HG03565 (cell line): ENCODE measurements around the gene OR6T1.

ENCODE experiments used
- ATAC-seq: cut with Tn5 transposase; IDR thresholded peaks from one replicate; pipeline ENCODE4 v1.9.1; 2021; ENCODE audit warnings: mild to moderate bottlenecking, moderate library complexity; ENCODE audit not compliant: unreplicated experiment

Gene OR6T1, protein sequence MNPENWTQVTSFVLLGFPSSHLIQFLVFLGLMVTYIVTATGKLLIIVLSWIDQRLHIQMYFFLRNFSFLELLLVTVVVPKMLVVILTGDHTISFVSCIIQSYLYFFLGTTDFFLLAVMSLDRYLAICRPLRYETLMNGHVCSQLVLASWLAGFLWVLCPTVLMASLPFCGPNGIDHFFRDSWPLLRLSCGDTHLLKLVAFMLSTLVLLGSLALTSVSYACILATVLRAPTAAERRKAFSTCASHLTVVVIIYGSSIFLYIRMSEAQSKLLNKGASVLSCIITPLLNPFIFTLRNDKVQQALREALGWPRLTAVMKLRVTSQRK

GRCh38 chr11:123943738-123944137, at the start of gene OR6T1:
OR6T1 (minus strand) TSS chr11:123943838; CDS start chr11:123943838, 0 bp downstream.
- ATAC-seq = no peak

DNA sequence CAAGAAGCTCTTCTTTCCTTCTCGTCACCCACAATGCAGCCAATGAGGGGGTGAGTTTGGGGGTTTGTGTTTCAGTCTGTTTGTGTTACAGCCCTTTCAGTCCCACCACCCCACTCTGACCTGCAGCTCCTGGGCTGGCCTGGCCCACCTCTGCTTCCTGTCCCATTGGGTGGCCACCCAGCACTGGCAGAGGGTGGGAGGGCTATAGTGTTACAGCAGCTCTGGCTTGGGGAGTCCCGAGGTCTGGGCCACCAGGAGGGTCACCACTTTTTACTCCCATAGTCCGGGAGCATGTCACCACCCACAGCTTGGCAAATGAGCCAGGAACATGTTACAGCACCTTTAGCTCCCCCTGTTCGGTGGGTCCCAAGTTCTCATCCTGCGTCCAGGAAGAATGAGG, 35.7 kb upstream of the OR6T1 start:
- no peak for ATAC-seq

GRCh38 chr11:123977731-123978347, 34.2 kb upstream of the OR6T1 start, which contains the start of gene OR10S1:
OR10S1 (minus strand) TSS chr11:123977781; CDS start chr11:123977664, 117 bp downstream.
- no peak for ATAC-seq

DNA sequence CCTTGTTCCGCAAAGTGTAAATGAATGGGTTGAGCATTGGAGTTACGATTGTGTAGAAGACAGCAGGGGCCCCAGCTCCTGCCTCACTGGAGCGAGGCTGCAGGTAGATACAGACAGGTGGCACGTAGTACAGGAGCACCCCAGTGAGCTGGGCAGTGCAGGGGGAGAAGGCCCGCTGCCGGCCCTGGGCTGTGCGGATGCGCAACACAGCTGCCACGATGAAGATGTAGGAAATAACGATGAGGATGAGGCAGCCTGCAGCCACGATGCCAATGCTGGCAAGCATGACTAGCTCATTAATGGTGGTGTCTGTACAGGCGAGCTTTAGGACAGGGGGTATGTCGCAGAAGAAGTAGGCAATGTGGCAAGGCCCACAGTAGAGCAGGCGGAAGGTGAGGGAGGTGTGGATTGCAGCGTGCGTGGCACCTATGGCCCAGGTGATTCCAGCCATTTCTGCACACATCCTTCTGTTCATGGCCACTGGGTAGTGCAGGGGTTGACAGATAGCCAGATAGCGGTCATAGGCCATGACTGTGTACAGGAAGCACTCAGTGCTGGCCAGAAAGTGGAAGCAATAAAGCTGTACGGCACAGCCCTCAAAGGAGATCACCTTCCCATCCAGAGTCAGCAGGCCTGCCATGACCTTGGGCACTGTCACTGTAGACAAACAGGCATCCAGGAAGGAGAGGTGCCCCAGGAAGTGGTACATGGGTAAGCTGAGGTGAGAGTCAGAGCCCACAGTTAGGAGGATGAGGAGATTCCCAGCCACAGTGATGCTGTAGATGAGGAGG, 33.3 kb upstream of the OR6T1 start:
- no peak for ATAC-seq

- no peak for ATAC-seq
Measured at GRCh38 chr11:123973816-123974215, 30.2 kb upstream of the OR6T1 start.

DNA sequence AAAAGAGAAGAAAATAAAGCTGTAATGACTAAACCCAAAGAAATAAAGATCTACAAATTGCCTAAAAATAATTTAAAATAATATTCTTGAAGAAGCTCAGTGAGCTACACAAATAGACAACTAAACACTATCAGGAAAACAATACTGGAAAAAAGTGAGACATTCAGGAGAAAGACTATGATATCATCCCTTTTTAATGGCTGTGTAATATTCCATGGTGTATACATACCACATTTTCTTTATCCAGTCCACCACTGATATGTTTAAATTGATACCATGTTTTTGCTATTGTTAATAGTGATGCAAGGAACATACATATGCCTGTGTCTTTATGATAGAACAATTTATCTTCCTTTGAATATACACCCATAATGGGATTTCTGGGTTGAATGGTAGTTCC, 13.1 kb upstream of the OR6T1 start:
- no peak for ATAC-seq

DNA sequence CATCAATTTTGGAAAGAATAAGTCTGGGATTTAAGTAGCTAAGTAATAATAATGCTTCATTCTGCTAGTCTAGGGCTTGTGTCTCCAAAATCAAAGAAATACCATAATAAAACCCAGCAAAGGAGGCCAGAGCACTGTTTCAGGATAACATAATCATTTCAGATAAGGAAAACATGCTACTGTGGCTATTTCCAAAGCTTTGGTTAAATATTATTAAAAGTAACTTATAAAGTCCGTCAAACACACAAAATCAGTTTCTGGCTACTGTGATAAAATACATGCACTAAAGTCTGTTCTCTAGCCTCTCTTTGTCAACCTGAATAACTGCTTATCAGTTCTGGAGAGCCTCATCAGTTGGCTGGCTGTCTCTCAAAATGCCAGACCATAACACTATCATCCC, 1.5 kb upstream of the OR6T1 start:
- ATAC-seq = no peak

DNA sequence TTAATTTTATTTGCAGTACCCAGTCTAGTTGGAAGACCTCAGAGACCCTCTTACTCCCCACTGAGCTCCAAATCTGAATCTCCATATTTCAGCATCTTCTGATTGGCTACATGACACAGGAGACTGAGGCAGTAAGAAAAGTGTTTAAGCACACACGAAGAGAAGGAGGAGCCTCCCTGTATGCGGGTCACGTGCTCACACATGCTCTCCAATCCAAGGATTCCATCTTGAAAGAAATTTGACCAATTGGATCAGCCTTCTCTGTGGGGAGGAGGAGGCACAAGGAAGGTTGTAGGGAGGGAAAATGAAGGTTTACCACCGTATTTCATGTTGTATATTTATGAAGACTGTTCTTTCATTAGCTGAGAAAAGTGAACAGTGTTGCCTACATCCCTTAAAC, 1.2 kb downstream of the OR6T1 start:
- no peak for ATAC-seq

- ATAC-seq = no peak
Measured at GRCh38 chr11:123939317-123939716, 4.3 kb downstream of the OR6T1 start, which contains the start of gene OR4D5. OR4D5 (plus strand) TSS chr11:123939617; CDS start chr11:123939617, 0 bp downstream.

DNA sequence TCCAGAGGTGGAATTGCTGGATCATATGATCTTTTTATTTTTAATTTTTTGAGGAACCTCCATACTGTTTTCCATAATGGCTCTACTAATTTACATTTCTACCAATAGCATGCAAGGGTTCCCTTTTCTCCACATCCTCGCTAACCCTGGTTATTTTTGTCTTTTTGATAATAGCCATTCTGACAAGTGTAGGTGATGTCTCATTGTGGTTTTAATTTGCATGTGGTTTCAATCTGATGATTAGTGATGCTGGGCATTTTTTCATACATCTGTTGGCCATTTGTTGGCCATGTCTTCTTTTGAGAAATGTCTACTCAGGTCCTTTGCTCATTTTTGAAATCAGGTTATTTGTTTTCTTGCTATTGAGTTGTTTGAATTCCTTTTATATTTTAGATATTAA, 19.6 kb downstream of the OR6T1 start:
- ATAC-seq = no peak

DNA sequence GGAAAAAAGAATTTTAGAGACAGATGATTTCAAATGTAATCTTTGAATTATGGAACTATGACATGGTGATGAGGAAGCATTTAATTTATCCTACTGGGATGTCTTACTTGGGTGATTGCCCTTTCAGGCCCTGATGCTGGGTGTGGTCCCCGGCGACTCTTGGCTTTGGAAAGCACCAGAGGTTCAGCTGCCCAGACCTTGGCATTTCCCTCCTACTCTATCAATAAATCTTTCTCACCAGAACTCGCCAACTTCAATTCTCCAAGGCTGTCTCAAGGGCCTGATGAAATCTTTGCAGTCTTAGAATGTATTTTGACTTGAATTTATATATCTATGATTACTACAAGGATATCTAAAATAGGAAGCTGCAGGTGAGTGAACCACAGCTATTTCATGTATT, 22.7 kb downstream of the OR6T1 start:
- no peak for ATAC-seq

DNA sequence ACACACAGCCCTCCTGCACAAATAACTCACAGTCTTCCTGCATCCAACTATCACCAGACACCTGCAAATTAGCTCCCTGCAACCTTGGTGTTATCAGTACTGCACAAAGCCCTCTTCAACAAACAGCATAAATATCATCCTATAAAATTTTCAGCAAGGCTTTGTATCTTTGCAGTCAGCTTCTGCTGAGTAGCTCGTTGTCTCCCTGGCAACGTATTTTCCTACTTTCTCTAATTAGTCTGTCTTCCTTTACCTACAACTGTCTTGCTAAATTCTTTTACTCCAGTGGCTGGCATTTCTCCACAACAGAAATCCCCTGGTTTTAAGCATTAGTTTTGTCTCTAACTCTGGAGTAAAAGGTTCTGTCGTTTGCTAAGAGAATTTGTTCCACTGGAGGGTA, 37.8 kb downstream of the OR6T1 start:
- ATAC-seq = no peak

GRCh38 chr11:123904932-123905331, 38.7 kb downstream of the OR6T1 start:
- no peak for ATAC-seq

- ATAC-seq = peak; percentile 95
Measured at GRCh38 chr11:123903932-123904331, 39.7 kb downstream of the OR6T1 start.

- no peak for ATAC-seq
Measured at GRCh38 chr11:123901867-123902266, 41.8 kb downstream of the OR6T1 start, which contains the start of gene OR8D4. OR8D4 (plus strand) TSS chr11:123902167; CDS start chr11:123906432, 4,265 bp downstream.

DNA sequence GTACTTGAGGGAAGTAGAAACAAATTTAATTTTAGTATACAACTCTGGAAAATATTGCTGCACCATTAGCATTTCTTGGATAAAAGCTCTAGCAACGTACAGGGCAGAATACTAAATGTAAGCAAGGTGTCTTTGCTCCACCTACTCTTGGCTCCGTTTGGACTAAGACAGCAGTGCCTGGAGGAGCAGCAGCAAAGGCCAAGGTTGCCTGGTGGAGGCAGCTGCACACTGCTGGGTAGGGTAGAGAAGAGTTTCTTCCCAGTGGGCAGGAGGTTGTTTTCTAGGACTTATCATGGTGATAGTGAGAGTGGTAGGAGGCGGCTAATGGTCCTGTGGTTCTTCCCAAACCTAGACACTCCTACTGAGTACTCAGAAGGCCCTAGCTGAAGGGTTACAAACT, 43.8 kb downstream of the OR6T1 start:
- no peak for ATAC-seq
